Ishikawa (cell line): ENCODE results near the gene RAD51AP2.

Source experiments
- CEBPB ChIP-seq: IDR thresholded peaks from 2 replicates; pipeline ENCODE4 v1.6.1; 2012
- CREB1 ChIP-seq: IDR thresholded peaks from 2 replicates; pipeline ENCODE4 v1.6.1; 2012; ENCODE audit warnings: low read depth
- EGR1 ChIP-seq: IDR thresholded peaks from 2 replicates; pipeline ENCODE4 v1.6.1; 2012
- EP300 ChIP-seq: IDR thresholded peaks from 2 replicates; pipeline ENCODE4 v1.6.1; 2012; ENCODE audit warnings: borderline replicate concordance
- FOXM1 ChIP-seq: IDR thresholded peaks from 2 replicates; pipeline ENCODE4 v1.6.1; 2012; ENCODE audit warnings: low read depth, borderline replicate concordance
- MAX ChIP-seq: IDR thresholded peaks from 2 replicates; pipeline ENCODE4 v1.6.1; 2012
- NFIC ChIP-seq: IDR thresholded peaks from 2 replicates; pipeline ENCODE4 v1.6.1; 2012
- RAD21 ChIP-seq: IDR thresholded peaks from 2 replicates; pipeline ENCODE4 v1.6.1; 2012; ENCODE audit warnings: low read depth
- TAF1 ChIP-seq: IDR thresholded peaks from 2 replicates; pipeline ENCODE4 v1.6.1; 2012; ENCODE audit warnings: low read depth, mild to moderate bottlenecking
- TCF12 ChIP-seq: IDR thresholded peaks from 2 replicates; pipeline ENCODE4 v1.6.1; 2012; ENCODE audit warnings: low read depth
- TEAD4 ChIP-seq: IDR thresholded peaks from 2 replicates; pipeline ENCODE4 v1.6.1; 2012
- YY1 ChIP-seq: IDR thresholded peaks from 2 replicates; pipeline ENCODE4 v1.6.1; 2012; ENCODE audit warnings: low read depth
- ZBTB7A ChIP-seq: IDR thresholded peaks from 2 replicates; pipeline ENCODE4 v1.6.1; 2012; ENCODE audit warnings: low read depth
- TF ChIP-seq, protein P1 (sequence below): IDR thresholded peaks from 2 replicates; pipeline ENCODE4 v1.6.1; 2012; ENCODE audit warnings: low read depth, mild to moderate bottlenecking
- TF ChIP-seq, protein P2 (sequence below): IDR thresholded peaks from 2 replicates; pipeline ENCODE4 v1.6.1; 2012

Gene RAD51AP2

GRCh38 chr2:17518212-17519154 is at the start of gene RAD51AP2:
Gene RAD51AP2, minus strand, starts transcription at chr2:17518440. Its CDS starts 25 bp downstream, at chr2:17518415.
- no peak for TF ChIP-seq NFIC
- peak; percentile 39; the same call in 1 of the 2 replicates for TF ChIP-seq EGR1
- peak; percentile 59; the same call in 1 of the 2 replicates for TF ChIP-seq MAX

- TF ChIP-seq EGR1 (no peak), FOXM1 (no peak), MAX (no peak)
- TF ChIP-seq, protein P1, sequence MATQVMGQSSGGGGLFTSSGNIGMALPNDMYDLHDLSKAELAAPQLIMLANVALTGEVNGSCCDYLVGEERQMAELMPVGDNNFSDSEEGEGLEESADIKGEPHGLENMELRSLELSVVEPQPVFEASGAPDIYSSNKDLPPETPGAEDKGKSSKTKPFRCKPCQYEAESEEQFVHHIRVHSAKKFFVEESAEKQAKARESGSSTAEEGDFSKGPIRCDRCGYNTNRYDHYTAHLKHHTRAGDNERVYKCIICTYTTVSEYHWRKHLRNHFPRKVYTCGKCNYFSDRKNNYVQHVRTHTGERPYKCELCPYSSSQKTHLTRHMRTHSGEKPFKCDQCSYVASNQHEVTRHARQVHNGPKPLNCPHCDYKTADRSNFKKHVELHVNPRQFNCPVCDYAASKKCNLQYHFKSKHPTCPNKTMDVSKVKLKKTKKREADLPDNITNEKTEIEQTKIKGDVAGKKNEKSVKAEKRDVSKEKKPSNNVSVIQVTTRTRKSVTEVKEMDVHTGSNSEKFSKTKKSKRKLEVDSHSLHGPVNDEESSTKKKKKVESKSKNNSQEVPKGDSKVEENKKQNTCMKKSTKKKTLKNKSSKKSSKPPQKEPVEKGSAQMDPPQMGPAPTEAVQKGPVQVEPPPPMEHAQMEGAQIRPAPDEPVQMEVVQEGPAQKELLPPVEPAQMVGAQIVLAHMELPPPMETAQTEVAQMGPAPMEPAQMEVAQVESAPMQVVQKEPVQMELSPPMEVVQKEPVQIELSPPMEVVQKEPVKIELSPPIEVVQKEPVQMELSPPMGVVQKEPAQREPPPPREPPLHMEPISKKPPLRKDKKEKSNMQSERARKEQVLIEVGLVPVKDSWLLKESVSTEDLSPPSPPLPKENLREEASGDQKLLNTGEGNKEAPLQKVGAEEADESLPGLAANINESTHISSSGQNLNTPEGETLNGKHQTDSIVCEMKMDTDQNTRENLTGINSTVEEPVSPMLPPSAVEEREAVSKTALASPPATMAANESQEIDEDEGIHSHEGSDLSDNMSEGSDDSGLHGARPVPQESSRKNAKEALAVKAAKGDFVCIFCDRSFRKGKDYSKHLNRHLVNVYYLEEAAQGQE, result no peak
Measured at GRCh38 chr2:17558878-17559277, 40.6 kb upstream of the RAD51AP2 start.

- TF ChIP-seq FOXM1 (no peak), TCF12 (no peak), ZBTB7A (no peak)
Measured at GRCh38 chr2:17558053-17558452, 39.8 kb upstream of the RAD51AP2 start.

GRCh38 chr2:17557596-17557995 is 39.4 kb upstream of the RAD51AP2 start:
- TF ChIP-seq CREB1 (no peak), EP300 (no peak)
- TF ChIP-seq, protein P2, sequence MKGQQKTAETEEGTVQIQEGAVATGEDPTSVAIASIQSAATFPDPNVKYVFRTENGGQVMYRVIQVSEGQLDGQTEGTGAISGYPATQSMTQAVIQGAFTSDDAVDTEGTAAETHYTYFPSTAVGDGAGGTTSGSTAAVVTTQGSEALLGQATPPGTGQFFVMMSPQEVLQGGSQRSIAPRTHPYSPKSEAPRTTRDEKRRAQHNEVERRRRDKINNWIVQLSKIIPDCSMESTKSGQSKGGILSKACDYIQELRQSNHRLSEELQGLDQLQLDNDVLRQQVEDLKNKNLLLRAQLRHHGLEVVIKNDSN, result no peak

GRCh38 chr2:17555150-17555549 is 36.9 kb upstream of the RAD51AP2 start:
- TF ChIP-seq RAD21, result no peak
- no peak for TF ChIP-seq NFIC
- TF ChIP-seq EGR1, result no peak
- TF ChIP-seq EP300, result no peak
- TF ChIP-seq, protein P2, result no peak
- no peak for TF ChIP-seq TEAD4
- no peak for TF ChIP-seq CREB1
- no peak for TF ChIP-seq ZBTB7A
- TF ChIP-seq TCF12, result no peak
- TF ChIP-seq FOXM1, result no peak
- TF ChIP-seq YY1, result no peak
- TF ChIP-seq MAX, result no peak
- TF ChIP-seq, protein P1, result no peak
- TF ChIP-seq CEBPB, result no peak
- TF ChIP-seq TAF1, result no peak

GRCh38 chr2:17550907-17551306 is 32.7 kb upstream of the RAD51AP2 start:
- TF ChIP-seq FOXM1 (no peak), EP300 (no peak), TAF1 (no peak), NFIC (no peak), MAX (no peak), TEAD4 (no peak), CREB1 (no peak), ZBTB7A (no peak)
- TF ChIP-seq, protein P2, result no peak
